Keratinocyte (primary cell): Measurements from ENCODE around the gene BMX. TPM values are rescaled to one million over a fixed set of nuclear protein-coding genes. Genes with fewer than 3 reads are reported as not detected.

Experiments
- DNase-seq: peaks from one replicate; pipeline ENCODE4 v3.0.0-alpha.2; 2011; ENCODE audit warnings: low read depth, missing footprints, low spot score
- FAIRE-seq: peaks from 2 replicates; lab custom pipeline; 2011; peaks lifted over from hg19 to GRCh38; lab: Jason Lieb, UNC
- H2AFZ ChIP-seq: 2 replicates; pipeline ENCODE4 v1.6.0; 2012; ENCODE audit warnings: low read length, control low read depth, inconsistent platforms; ENCODE audit not compliant: control insufficient read depth
- H3K27ac ChIP-seq: 2 replicates; pipeline ENCODE4 v1.5.1; 2011; ENCODE audit warnings: low read length; ENCODE audit not compliant: control insufficient read depth, insufficient read depth
- H3K27me3 ChIP-seq: 3 replicates; pipeline ENCODE4 v1.6.0; 2011; ENCODE audit warnings: low read length; ENCODE audit not compliant: control insufficient read depth, insufficient read depth; ENCODE audit errors: extremely low read depth
- H3K36me3 ChIP-seq, 2 experiments: 2 replicates in 1 of 2; 3 replicates in 1 of 2; pipeline ENCODE4 v1.5.1; 2011; ENCODE audit warnings: low read length in 2 of 2, mild to moderate bottlenecking in 1 of 2; ENCODE audit not compliant: control insufficient read depth in 2 of 2, insufficient read depth in 2 of 2; ENCODE audit errors: extremely low read depth in 1 of 2
- H3K4me1 ChIP-seq: 3 replicates; pipeline ENCODE4 v1.5.1; 2011; ENCODE audit warnings: low read length; ENCODE audit not compliant: control insufficient read depth, insufficient read depth; ENCODE audit errors: extremely low read depth
- H3K4me2 ChIP-seq: 3 replicates; pipeline ENCODE4 v1.6.0; 2011; ENCODE audit warnings: low read depth, low read length; ENCODE audit not compliant: control insufficient read depth, insufficient read depth; ENCODE audit errors: extremely low read depth
- H3K4me3 ChIP-seq, 3 experiments: fragments of 200-600 bp in 1 of 3; sonication (generic) in 1 of 3; 2 replicates in 2 of 3; 3 replicates in 1 of 3; pipeline ENCODE4 v1.5.1; 2011 to 2016; ENCODE audit warnings: low read length in 3 of 3, mild to moderate bottlenecking in 3 of 3, control low read depth in 2 of 3, inconsistent platforms in 1 of 3, low read depth in 1 of 3, mixed read lengths in 1 of 3, mixed run types in 1 of 3, moderate library complexity in 1 of 3; ENCODE audit not compliant: control insufficient read depth in 2 of 3, insufficient read depth in 2 of 3; ENCODE audit errors: extremely low read depth in 1 of 3
- H3K79me2 ChIP-seq: 2 replicates; pipeline ENCODE4 v1.6.0; 2012; ENCODE audit warnings: low read length; ENCODE audit not compliant: control insufficient read depth, insufficient read depth
- H3K9ac ChIP-seq: 3 replicates; pipeline ENCODE4 v1.6.0; 2011; ENCODE audit warnings: low read length; ENCODE audit not compliant: control insufficient read depth, insufficient read depth; ENCODE audit errors: extremely low read depth
- H3K9me1 ChIP-seq: 3 replicates; pipeline ENCODE4 v1.6.0; 2011; ENCODE audit warnings: low read length; ENCODE audit not compliant: control insufficient read depth, insufficient read depth; ENCODE audit errors: extremely low read depth
- H3K9me3 ChIP-seq: 2 replicates; pipeline ENCODE4 v1.5.1; 2012; ENCODE audit warnings: low read depth, low read length; ENCODE audit not compliant: control insufficient read depth
- H4K20me1 ChIP-seq: 3 replicates; pipeline ENCODE4 v1.6.0; 2011; ENCODE audit warnings: low read length; ENCODE audit not compliant: control insufficient read depth, insufficient read depth; ENCODE audit errors: extremely low read depth
- CTCF ChIP-seq, 3 experiments: IDR thresholded peaks in 1 of 3; conservative IDR thresholded peaks in 1 of 3; optimal IDR thresholded peaks in 1 of 3; 2 replicates in 2 of 3; 3 replicates in 1 of 3; pipeline versions ENCODE3 to v1.5.1; 2011; ENCODE audit warnings: low read length in 3 of 3, mild to moderate bottlenecking in 3 of 3, moderate library complexity in 2 of 3, control low read depth in 1 of 3, inconsistent platforms in 1 of 3; ENCODE audit not compliant: insufficient read depth in 2 of 3; ENCODE audit errors: extremely low read depth in 1 of 3
- EZH2 ChIP-seq: IDR thresholded peaks from one replicate; pipeline ENCODE4 v1.6.1; 2012; ENCODE audit warnings: inconsistent platforms, mild to moderate bottlenecking, low read length, moderate library complexity
- dilution Hi-C: fragments of 300-500 bp; cut with MboI; formaldehyde crosslinking; loops from one replicate; pipeline ENCODE4 v1.7.0; 2020; ENCODE audit warnings: low sequenced_read_pairs; ENCODE audit not compliant: extremely low pct_ligation_motif_present
- polyA plus RNA-seq, 5 experiments: library from polyadenylated mRNA; depleted of rRNA in 3 of 5; stranded (reverse) in 3 of 5; stranded (forward) in 1 of 5; unstranded in 1 of 5; fragments of >200 nt; gene quantifications; 1 replicate in 1 of 5; 2 replicates in 3 of 5; 3 replicates in 1 of 5; pipeline versions ENCODE4 v1.2.1 to v1.2.3, GENCODE V29; 2011 to 2012; ENCODE audit warnings: missing spikeins in 2 of 5, low read depth in 1 of 5, low replicate concordance in 1 of 5

The BMX gene
- polyA plus RNA-seq, 1 donor (not counting 4 experiments of a cell fraction or from before 2014, with no cell fraction given) = 0.09 TPM

DNA sequence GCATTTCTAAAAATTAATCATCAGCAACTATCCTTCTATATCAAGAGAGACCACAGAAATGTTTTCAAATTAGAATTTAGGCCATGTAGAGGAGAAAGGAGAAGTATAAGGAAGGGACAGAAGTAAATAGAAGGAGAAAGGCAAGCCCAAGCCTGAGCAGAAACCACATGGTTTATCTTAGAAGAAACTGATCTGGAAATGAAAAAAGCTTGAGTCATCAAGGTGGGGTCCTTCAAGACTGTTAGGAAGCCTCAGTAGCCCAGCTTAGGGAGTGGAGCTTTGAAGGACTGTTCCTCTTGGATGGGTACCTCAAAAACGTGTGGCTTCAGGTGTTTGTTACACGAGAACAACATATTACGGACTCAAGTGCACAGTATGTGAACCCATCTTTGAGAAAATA lies 4.5 kb downstream of the BMX start:
- Histone ChIP-seq H3K4me1 (peaks cover 13% of the 10 kb centered on the region), H3K9ac (no peak overlapping the region), H3K79me2 (no peaks in the 10 kb centered on the region), H3K4me2 (peak overlapping the region; percentile 77), H3K27me3 (no peaks in the 10 kb centered on the region), H4K20me1 (no peaks in the 10 kb centered on the region), H3K9me3 (no peaks in the 10 kb centered on the region), H2AFZ (peak overlapping the region; percentile 57), H3K9me1 (no peaks in the 10 kb centered on the region), H3K36me3 (no peaks in the 10 kb centered on the region), H3K27ac (peak overlapping the region; percentile 66), H3K4me3 (peak overlapping the region in 1 of 3 experiments; percentile 41)
- dilution Hi-C loops = no loop called here
- TF ChIP-seq EZH2 (no peak), CTCF (optimal IDR thresholded peaks at IDR 0.05 in 1 of 3, IDR thresholded peaks at IDR 0.05 in 1 of 3, conservative IDR thresholded peaks at IDR 0.05 in 1 of 3; ENCODE audit: extremely low read depth in 1 of 3, insufficient read depth in 2 of 3, low read length in 3 of 3) (no peak)
- DNase-seq (no peak), FAIRE-seq (peak; percentile 90)

- FAIRE-seq = no peak
- no peaks in the 10 kb centered on the region for H3K36me3 ChIP-seq
- dilution Hi-C loops = no loop called here
- H3K9me3 ChIP-seq = no peaks in the 10 kb centered on the region
- no peaks in the 10 kb centered on the region for H3K27me3 ChIP-seq
- peaks cover 21% of the 10 kb centered on the region for H3K4me1 ChIP-seq
- H3K27ac ChIP-seq = no peak overlapping the region
- H3K4me3 ChIP-seq = no peak overlapping the region
- no peak overlapping the region for H3K9ac ChIP-seq
- no peak overlapping the region for H2AFZ ChIP-seq
- TF ChIP-seq CTCF (optimal IDR thresholded peaks at IDR 0.05 in 1 of 3, IDR thresholded peaks at IDR 0.05 in 1 of 3, conservative IDR thresholded peaks at IDR 0.05 in 1 of 3; ENCODE audit: extremely low read depth in 1 of 3, insufficient read depth in 2 of 3, low read length in 3 of 3) = no peak
- TF ChIP-seq EZH2 = no peak
- no peaks in the 10 kb centered on the region for H3K79me2 ChIP-seq
- no peaks in the 10 kb centered on the region for H4K20me1 ChIP-seq
- no peak for DNase-seq
- no peaks in the 10 kb centered on the region for H3K9me1 ChIP-seq
- H3K4me2 ChIP-seq = no peak overlapping the region
These were observed 6.4 kb downstream of the BMX start for GRCh38 chrX:15507005-15507404.
